HG03060 (cell line): ENCODE measurements around the gene DYRK2.
"Not testable (repeated sequence)": the region's sequence is repeated elsewhere in the genome, so short reads cannot be mapped to it uniquely, and the experiment has no call there.

Experiments used
- ATAC-seq: cut with Tn5 transposase; IDR thresholded peaks from one replicate; pipeline ENCODE4 v1.9.1; 2021; ENCODE audit warnings: low read depth, moderate number of reproducible peaks; ENCODE audit not compliant: unreplicated experiment

DYRK2 gene

DNA sequence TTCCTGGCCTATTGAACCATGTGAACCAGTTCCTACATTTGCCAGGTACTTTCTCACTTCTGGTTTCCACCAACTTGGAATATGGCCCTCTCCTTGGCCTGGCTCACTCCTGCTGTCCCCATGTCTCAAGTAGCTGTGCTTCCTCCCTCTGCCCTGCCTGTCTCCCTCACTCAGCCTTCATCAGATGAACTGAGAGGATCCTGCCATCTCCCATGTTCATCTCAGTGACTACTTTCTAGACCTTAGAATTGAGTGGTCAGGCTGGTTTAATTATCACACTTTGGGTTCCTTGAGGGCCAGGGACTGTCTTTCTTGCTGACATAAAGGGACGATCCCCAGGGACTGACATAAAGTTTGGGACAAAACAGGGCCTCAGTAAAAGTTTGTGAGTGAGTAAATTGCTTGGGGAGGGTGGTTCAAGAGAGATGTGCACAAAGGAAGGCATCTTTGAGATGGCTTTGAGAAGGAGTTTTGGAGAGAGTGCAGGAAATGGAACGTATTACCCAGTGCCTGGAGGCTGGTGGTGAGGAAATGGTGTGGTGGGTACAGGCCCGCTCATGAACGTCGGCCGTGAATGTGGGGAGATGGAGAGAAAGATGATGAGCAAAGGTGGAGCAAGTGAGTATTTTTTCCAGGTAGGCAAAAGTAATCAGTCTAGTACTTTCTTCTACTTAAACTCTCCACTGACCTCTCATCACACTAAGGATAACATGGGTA lies 20.8 kb downstream of the DYRK2 start:
- ATAC-seq, result no peak

DNA sequence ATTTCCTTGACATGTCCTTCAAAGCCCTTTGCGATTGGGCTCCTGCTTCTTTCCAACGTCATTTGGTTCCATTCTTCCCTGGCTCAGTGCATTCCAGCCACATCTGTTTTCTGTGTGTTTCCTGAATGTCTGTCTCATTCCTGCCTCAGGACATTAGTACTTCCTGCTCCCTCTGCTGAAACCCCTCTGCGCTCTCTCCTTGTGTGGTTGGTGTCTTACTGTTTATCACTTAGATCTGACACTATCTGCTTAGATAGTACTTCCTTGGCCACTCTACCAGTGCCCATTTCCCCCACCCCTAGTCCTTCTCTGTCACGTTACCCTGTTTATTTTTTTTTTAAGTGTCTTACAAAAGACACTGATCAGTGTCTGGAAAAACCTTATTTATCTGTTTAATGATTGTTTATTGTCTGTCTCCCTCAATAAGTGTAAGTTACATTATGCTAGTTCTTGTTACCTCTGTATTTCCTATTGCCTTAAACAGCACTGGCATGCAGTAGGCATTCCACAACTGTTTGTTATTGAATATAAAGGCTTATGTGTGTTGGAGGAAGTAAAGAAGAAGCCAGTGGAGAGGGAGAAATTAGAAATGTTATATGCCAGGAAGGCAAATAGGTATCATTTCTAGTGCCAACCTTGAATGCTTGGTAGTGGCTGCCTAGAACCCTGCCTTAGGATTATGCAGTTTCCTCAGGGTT lies 21.5 kb downstream of the DYRK2 start:
- no peak for ATAC-seq

DNA sequence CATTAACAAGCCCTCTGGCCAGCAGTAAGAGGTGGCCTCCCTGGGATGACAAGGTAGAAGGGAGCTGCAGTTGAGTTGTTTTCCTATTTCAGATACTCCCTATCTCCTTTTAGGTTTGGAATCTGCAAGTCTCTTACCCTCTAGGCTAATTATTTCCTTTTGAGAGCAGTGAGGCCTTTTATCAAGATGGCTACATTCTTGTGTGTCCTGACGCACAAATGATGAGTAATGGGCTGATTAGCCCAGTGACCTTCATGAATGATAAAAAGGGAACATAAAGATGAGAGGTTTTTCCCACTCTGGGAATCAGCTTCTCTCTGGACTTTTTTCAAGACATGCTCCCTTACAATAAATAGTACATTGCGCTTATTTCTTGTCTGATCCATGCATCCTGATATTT lies 22.9 kb downstream of the DYRK2 start:
- ATAC-seq, result no peak

GRCh38 chr12:67671892-67672291 lies 23.3 kb downstream of the DYRK2 start:
- no peak for ATAC-seq

- ATAC-seq, result not testable (repeated sequence)
Observed at GRCh38 chr12:67672507-67672906, 24.0 kb downstream of the DYRK2 start.

- ATAC-seq, result not testable (repeated sequence)
Observed at GRCh38 chr12:67673509-67673908, 25.0 kb downstream of the DYRK2 start.

DNA sequence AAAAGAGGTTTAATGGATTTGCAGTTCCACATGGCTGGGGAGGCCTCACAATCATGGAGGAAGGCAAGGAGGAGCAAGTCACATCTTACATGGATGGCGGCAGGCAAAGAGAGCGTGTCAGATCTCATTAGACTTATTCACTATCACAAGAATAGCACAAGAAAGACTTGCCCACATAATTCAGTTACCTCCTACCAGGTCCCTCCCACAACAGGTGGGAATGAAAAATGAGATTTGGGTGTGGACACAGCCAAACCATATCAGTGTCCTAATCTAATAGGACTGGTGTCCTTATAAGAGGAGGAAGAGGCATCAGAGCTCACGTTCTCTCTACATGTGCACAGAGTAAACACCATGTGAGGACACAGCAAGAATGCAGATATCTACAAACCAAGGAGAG lies 25.9 kb downstream of the DYRK2 start:
- no peak for ATAC-seq

- ATAC-seq, result no peak
Observed at GRCh38 chr12:67676624-67677023, 28.1 kb downstream of the DYRK2 start.

DNA sequence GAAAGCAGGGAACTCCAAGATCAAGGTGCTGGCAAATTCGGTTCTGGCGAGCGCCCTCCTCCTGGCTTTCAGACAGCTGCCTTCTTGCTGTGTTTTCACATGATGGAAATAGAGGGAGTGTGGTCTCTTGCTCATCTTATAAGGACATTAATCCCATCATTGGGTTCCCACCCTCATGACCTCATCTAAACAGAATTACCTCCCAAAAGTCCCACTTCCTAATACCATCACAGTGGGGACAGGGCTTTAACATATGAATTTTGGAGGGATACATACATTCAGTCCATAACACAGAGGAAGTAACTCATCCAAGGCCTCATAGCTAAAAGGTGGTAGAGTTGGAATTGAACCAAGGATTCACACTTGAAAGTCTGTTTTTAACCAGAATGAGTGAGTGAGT lies 28.6 kb downstream of the DYRK2 start:
- no peak for ATAC-seq

GRCh38 chr12:67681105-67681778 lies 32.7 kb downstream of the DYRK2 start:
- ATAC-seq, result no peak

DNA sequence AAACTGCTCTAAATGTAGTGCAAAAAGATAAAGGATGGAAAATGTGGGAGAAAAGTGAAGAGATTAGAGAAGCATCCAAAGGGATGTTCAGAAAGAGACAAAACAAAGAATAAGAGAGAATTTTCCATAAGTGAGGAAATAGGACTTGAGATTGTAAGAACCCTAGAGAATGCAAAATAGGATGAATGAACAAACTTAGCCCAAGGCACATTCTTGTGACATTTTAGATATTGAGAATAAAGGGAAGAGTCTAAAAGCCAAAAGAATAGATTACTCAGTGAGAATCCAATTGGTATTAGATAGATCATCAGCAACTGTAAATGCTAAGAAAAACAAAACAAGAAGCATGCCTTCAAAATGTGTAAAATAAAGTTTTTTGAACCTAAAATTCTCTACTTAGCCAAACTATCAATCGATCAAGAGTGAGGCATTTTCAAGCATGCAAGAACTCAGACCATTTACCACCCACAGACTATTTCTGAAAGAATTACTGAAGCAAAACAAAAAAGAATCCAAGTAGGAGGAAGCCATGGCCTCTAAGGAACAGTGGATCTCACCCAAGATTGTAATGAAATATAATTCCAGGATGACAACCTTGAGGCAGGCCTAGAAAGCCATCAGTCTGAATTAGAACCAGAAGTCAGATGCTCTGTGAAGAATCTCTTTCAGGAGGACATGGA lies 33.5 kb downstream of the DYRK2 start:
- ATAC-seq, result no peak

DNA sequence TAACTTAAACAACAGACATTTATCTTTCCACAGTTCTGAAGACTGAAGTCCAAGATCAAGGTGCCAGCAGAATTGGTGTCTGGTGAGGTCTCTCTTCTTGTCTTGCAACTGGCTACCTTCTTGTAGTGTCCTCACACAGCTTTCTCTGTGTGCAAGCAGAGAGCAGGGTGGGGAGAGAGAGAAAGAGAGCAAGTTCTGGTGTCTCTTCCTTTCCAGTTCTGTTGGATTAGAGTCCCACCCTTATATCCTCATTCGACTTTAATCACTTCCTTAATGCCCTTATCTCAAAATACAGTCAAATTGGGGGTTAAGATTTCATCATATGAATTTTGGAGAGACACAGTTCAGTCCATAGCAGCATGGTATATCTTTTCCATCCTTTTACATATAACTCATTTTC lies 40.8 kb downstream of the DYRK2 start:
- no peak for ATAC-seq

- no peak for ATAC-seq
Observed at GRCh38 chr12:67690656-67691055, 42.1 kb downstream of the DYRK2 start.

GRCh38 chr12:67691220-67691619 lies 42.7 kb downstream of the DYRK2 start:
- no peak for ATAC-seq

DNA sequence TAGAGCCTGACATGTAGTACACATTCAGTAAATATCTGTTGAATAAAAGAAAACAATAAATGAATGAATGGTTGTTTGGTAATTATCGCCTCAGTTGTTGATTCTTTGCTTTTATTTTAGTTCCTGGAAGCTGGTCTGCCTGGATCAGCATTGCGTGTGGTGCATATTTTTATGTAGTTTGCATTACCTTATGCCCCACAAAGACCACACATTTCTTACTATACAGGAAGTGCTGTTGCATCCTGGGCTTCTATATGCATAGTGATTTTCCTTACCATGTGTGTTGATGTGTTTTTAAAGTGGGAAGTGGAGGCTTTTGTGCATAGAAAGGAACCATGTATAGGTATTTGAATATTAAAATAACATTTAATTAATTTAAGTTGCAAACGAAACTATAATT lies 43.6 kb downstream of the DYRK2 start:
- no peak for ATAC-seq

- no peak for ATAC-seq
Observed at GRCh38 chr12:67692966-67693365, 44.4 kb downstream of the DYRK2 start.

- no peak for ATAC-seq
Observed at GRCh38 chr12:67693894-67694293, 45.3 kb downstream of the DYRK2 start.

DNA sequence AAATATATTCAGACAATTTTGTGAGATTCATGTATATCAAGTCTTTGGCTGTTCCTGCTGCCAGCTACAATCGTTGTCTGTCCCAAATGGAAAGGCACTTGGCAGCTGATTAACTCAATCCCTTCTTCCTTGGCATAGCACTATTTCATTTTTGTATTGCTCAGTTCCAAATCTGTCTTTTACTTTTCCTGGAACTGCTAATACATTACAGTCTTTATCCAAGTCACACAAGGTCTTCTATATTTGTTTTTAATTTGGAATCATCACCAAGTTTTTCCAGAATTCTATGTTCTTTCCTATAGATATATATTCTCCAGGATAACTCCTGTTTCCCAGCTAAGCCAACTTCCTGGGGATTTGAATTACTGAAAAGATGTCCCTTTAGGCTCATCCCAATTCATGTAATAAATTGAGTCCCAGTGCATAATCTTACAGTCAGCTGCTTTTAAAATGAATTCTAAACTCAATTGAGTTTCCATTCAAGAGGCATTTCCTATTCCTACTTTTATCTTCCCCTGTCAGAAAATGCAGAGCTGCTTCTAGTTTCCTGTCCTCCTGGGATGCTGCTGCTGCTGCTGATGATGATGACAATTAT lies 45.9 kb downstream of the DYRK2 start:
- ATAC-seq, result no peak

DNA sequence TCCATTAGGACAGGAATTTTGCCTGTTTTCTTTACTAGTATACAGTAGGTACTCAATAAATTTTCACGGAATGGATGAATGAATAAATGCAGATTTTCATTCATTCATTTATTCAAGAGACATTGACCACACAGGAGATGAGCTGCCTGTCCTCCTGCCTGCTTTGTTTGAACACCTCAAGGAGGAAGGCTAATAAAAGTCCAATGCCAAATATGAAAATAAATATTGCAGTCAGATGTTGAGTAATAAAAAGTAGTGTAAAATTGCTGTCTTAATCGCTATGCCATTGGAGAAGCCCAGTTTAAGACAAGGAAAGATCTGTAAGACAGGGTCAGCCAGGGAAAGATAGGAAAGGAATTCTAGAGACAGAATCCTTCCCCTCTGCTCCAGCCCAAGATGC lies 47.4 kb downstream of the DYRK2 start:
- no peak for ATAC-seq

- no peak for ATAC-seq
Observed at GRCh38 chr12:67697443-67697842, 48.9 kb downstream of the DYRK2 start.

DNA sequence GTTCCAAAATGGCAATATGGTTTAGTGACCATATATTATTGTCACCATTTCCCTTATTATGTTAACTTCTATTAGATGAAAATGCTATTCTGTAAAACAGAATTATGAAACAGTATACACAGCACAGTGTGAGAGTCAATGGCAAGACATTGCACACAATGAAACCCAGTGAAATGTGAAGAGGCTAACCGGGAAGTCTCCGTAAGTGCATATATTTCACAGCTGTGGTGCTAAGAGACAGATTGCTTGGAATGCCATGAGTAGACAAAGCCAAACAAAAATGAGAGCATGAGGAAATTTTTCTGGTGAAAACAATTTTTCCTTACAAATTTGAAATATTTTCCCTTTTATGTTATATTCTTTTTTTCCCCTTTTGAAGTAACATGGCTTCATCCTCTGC lies 49.4 kb downstream of the DYRK2 start:
- no peak for ATAC-seq
